HepG2 (cell line): Measurements from ENCODE around the gene LPIN3. TPM values are rescaled to one million over a fixed set of nuclear protein-coding genes. Genes with fewer than 3 reads are reported as not detected.
A peak's percentile ranks its signal among the peaks of the same experiment; 100 is the strongest.

Experiments
- DPF2 ChIP-seq: sonication (generic); formaldehyde crosslinking; IDR thresholded peaks from 2 replicates; pipeline ENCODE4 v1.4.0; 2020; ENCODE audit warnings: mild to moderate bottlenecking, low read depth, missing genetic modification reagents, borderline replicate concordance
- FOXP1 ChIP-seq, 2 experiments: fragments of 450-650 bp in 1 of 2; IDR thresholded peaks; 2 replicates each; pipeline ENCODE4 v1.6.1; 2017 to 2018; ENCODE audit warnings: antibody characterized with exemption in 1 of 2
- GATAD2A ChIP-seq: IDR thresholded peaks from 2 replicates; pipeline ENCODE4 v1.6.1; 2016
- HMG20A ChIP-seq: IDR thresholded peaks from 2 replicates; pipeline ENCODE4 v1.6.1; 2016; ENCODE audit warnings: borderline replicate concordance
- JARID2 ChIP-seq: sonication (generic); formaldehyde crosslinking; IDR thresholded peaks from 2 replicates; pipeline ENCODE4 v1.8.1; 2023; ENCODE audit warnings: missing genetic modification reagents, inconsistent platforms; ENCODE audit not compliant: insufficient replicate concordance
- LCORL ChIP-seq, 2 experiments: fragments of 450-650 bp in 1 of 2; sonication (generic) in 1 of 2; formaldehyde crosslinking in 1 of 2; IDR thresholded peaks; 2 replicates each; pipeline versions ENCODE4 v1.5.0 to v1.6.1; 2017 to 2020; ENCODE audit warnings: antibody characterized with exemption in 1 of 2, missing genetic modification reagents in 1 of 2
- MIER2 ChIP-seq: IDR thresholded peaks from 2 replicates; pipeline ENCODE4 v1.6.1; 2016; ENCODE audit warnings: missing biosample characterization, missing genetic modification reagents
- NFYC ChIP-seq: IDR thresholded peaks from 2 replicates; pipeline ENCODE4 v1.6.1; 2016; ENCODE audit warnings: missing genetic modification reagents, missing compliant biosample characterization
- NR2F2 ChIP-seq: IDR thresholded peaks from 2 replicates; pipeline ENCODE4 v1.6.1; 2012; ENCODE audit warnings: low read depth, inconsistent platforms, borderline replicate concordance
- RARG ChIP-seq: sonication (generic); formaldehyde crosslinking; IDR thresholded peaks from 2 replicates; pipeline ENCODE4 v1.4.0; 2020; ENCODE audit warnings: low read depth, mild to moderate bottlenecking, missing genetic modification reagents
- SMAD1 ChIP-seq: sonication (generic); formaldehyde crosslinking; IDR thresholded peaks from 2 replicates; pipeline ENCODE4 v1.4.0; 2020; ENCODE audit warnings: missing genetic modification reagents, low read depth, mild to moderate bottlenecking, borderline replicate concordance
- SOX5 ChIP-seq: IDR thresholded peaks from 2 replicates; pipeline ENCODE4 v1.6.1; 2016; ENCODE audit warnings: borderline replicate concordance
- TERF1 ChIP-seq: sonication (generic); formaldehyde crosslinking; IDR thresholded peaks from 2 replicates; pipeline ENCODE4 v1.8.0; 2022; ENCODE audit warnings: mild to moderate bottlenecking, missing genetic modification reagents, moderate library complexity
- ZBTB46 ChIP-seq: sonication (generic); formaldehyde crosslinking; IDR thresholded peaks from 2 replicates; pipeline ENCODE4 v1.4.0; 2020; ENCODE audit warnings: mild to moderate bottlenecking, missing genetic modification reagents, borderline replicate concordance
- ZNF20 ChIP-seq: sonication (generic); formaldehyde crosslinking; IDR thresholded peaks from 2 replicates; pipeline ENCODE4 v1.4.0; 2020; ENCODE audit warnings: mild to moderate bottlenecking, moderate library complexity, missing genetic modification reagents
- ZNF33B ChIP-seq: sonication (generic); formaldehyde crosslinking; IDR thresholded peaks from 2 replicates; pipeline ENCODE4 v1.5.1; 2020; ENCODE audit warnings: mild to moderate bottlenecking, missing genetic modification reagents
- ZNF451 ChIP-seq: sonication (generic); formaldehyde crosslinking; IDR thresholded peaks from 2 replicates; pipeline ENCODE4 v1.5.0; 2020; ENCODE audit warnings: mild to moderate bottlenecking, missing genetic modification reagents
- ZNF737 ChIP-seq: sonication (generic); formaldehyde crosslinking; IDR thresholded peaks from 2 replicates; pipeline ENCODE4 v1.5.0; 2020; ENCODE audit warnings: missing genetic modification reagents, mild to moderate bottlenecking, borderline replicate concordance
- ZNF777 ChIP-seq: sonication (generic); formaldehyde crosslinking; IDR thresholded peaks from 2 replicates; pipeline ENCODE4 v1.4.0; 2020; ENCODE audit warnings: missing genetic modification reagents
- polyA plus RNA-seq, 8 experiments: library from polyadenylated mRNA; depleted of rRNA in 3 of 8; stranded (reverse) in 7 of 8; unstranded in 1 of 8; fragments of >200 nt; fragmentation: Illumina TruSeq in 4 of 8; extraction: Trizol in 4 of 8; gene quantifications; 2 replicates each; pipeline versions ENCODE4 v1.2.1 to v1.2.3, GENCODE V29; 2011 to 2016; ENCODE audit warnings: low read depth in 4 of 8, missing spikeins in 1 of 8, mixed read lengths in 1 of 8; ENCODE audit not compliant: insufficient read depth in 1 of 8
- total RNA-seq, 5 experiments: library from RNA; depleted of rRNA; stranded (reverse); fragments of >200 nt; fragmentation: Illumina TruSeq; extraction: Trizol; gene quantifications; 2 replicates each; pipeline ENCODE4 v1.2.3, GENCODE V29; 2016; ENCODE audit warnings: low read depth in 1 of 5
- TF ChIP-seq, protein P1 (sequence below): sonication (generic); formaldehyde crosslinking; IDR thresholded peaks from 2 replicates; pipeline ENCODE4 v1.5.0; 2020; ENCODE audit warnings: missing genetic modification reagents, mild to moderate bottlenecking, borderline replicate concordance
- TF ChIP-seq, protein P2 (sequence below): sonication (generic); formaldehyde crosslinking; IDR thresholded peaks from 2 replicates; pipeline ENCODE4 v1.5.0; 2020; ENCODE audit warnings: missing genetic modification reagents
- TF ChIP-seq, protein P3 (sequence below), 2 experiments: IDR thresholded peaks; 2 replicates each; pipeline ENCODE4 v1.6.1; 2011 to 2012; ENCODE audit warnings: low read length in 2 of 2, borderline replicate concordance in 1 of 2, low read depth in 1 of 2, mild to moderate bottlenecking in 1 of 2, moderate library complexity in 1 of 2

The LPIN3 gene
- total and polyA plus RNA-seq, 2 of the 13 experiments (the other 11 are each of a cell fraction or from before 2014, with no cell fraction given): 14.2 to 28.6 TPM

GRCh38 chr20:41339957-41340326, 679 bp upstream of the LPIN3 start (continued):
- TF ChIP-seq ZNF737 (CRISPR knock-in tag): no peak
- TF ChIP-seq NFYC (CRISPR knock-in tag): no peak
- no peak for TF ChIP-seq ZBTB46
- TF ChIP-seq RARG (CRISPR knock-in tag): no peak
- TF ChIP-seq HMG20A (CRISPR knock-in tag): peak; percentile 30
- TF ChIP-seq ZNF33B: no peak
- TF ChIP-seq, protein P1, sequence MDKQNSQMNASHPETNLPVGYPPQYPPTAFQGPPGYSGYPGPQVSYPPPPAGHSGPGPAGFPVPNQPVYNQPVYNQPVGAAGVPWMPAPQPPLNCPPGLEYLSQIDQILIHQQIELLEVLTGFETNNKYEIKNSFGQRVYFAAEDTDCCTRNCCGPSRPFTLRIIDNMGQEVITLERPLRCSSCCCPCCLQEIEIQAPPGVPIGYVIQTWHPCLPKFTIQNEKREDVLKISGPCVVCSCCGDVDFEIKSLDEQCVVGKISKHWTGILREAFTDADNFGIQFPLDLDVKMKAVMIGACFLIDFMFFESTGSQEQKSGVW (CRISPR knock-in tag): no peak
- no peak for TF ChIP-seq ZNF777 (CRISPR knock-in tag)
- no peak; the same call in 1 of the 2 replicates for TF ChIP-seq ZNF451
- no peak for TF ChIP-seq TERF1 (CRISPR knock-in tag)
- TF ChIP-seq, protein P2, sequence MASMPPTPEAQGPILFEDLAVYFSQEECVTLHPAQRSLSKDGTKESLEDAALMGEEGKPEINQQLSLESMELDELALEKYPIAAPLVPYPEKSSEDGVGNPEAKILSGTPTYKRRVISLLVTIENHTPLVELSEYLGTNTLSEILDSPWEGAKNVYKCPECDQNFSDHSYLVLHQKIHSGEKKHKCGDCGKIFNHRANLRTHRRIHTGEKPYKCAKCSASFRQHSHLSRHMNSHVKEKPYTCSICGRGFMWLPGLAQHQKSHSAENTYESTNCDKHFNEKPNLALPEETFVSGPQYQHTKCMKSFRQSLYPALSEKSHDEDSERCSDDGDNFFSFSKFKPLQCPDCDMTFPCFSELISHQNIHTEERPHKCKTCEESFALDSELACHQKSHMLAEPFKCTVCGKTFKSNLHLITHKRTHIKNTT (CRISPR knock-in tag): no peak
- peak; percentile 89 for TF ChIP-seq JARID2 (CRISPR knock-in tag)
- peak; percentile 79 for TF ChIP-seq GATAD2A (CRISPR knock-in tag)
- TF ChIP-seq FOXP1 (IDR thresholded peaks at IDR 0.05): no peak
- no peak for TF ChIP-seq FOXP1 (CRISPR knock-in tag; IDR thresholded peaks at IDR 0.05)
- TF ChIP-seq LCORL (IDR thresholded peaks at IDR 0.05): no peak
- peak; percentile 92 for TF ChIP-seq LCORL (CRISPR knock-in tag; IDR thresholded peaks at IDR 0.05)
- peak; percentile 100 for TF ChIP-seq SMAD1 (CRISPR knock-in tag)
- no peak; the same call in 1 of the 2 replicates for TF ChIP-seq NR2F2
- TF ChIP-seq ZNF20: no peak
- TF ChIP-seq, protein P3, sequence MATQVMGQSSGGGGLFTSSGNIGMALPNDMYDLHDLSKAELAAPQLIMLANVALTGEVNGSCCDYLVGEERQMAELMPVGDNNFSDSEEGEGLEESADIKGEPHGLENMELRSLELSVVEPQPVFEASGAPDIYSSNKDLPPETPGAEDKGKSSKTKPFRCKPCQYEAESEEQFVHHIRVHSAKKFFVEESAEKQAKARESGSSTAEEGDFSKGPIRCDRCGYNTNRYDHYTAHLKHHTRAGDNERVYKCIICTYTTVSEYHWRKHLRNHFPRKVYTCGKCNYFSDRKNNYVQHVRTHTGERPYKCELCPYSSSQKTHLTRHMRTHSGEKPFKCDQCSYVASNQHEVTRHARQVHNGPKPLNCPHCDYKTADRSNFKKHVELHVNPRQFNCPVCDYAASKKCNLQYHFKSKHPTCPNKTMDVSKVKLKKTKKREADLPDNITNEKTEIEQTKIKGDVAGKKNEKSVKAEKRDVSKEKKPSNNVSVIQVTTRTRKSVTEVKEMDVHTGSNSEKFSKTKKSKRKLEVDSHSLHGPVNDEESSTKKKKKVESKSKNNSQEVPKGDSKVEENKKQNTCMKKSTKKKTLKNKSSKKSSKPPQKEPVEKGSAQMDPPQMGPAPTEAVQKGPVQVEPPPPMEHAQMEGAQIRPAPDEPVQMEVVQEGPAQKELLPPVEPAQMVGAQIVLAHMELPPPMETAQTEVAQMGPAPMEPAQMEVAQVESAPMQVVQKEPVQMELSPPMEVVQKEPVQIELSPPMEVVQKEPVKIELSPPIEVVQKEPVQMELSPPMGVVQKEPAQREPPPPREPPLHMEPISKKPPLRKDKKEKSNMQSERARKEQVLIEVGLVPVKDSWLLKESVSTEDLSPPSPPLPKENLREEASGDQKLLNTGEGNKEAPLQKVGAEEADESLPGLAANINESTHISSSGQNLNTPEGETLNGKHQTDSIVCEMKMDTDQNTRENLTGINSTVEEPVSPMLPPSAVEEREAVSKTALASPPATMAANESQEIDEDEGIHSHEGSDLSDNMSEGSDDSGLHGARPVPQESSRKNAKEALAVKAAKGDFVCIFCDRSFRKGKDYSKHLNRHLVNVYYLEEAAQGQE (IDR thresholded peaks at IDR 0.05; ENCODE audit: borderline replicate concordance in 1 of 2, low read depth in 1 of 2, low read length in 2 of 2): no peak
- peak; percentile 15; the same call in 1 of the 2 replicates for TF ChIP-seq DPF2
- TF ChIP-seq SOX5 (CRISPR knock-in tag): 0 out of 2 replicates have a peak, but pooled peaks have one; percentile 48
- TF ChIP-seq MIER2 (CRISPR knock-in tag): peak; percentile 58
